ENCODE data around the gene EVI5L.

The EVI5L gene

DNA sequence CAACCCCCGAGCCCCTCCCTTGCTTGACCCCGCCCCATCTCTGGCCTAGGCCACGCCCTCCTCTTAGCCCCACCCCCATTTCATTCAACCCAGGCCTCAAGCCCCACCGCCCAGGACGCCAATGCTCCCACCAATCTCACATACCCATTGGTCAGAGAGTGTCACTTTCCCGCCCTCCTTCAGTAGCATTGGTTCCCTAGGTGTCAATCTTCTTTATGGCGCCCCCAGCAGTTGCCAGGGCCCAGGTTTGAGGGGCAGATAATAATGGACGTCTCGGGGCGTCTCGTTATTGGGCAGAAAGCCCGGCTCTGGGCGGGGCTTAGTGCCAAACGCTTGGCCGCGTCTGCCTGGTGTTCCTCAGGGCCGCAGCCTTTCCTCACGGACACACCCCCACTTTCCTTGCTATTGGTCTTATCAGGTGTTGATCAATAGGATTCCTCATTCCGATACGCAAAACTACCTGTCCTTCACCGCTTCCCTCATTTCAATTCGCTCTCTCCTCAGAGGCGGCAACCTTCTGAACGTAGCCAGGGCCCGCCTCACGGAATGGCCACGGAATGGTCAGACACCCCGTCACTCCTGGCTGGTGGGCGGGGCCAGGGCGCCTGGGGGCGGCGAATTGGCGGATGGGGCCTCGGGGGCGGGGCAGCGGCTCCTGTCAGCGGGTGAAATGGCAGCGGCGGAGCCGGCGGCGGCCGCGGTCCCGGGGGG, at the start of gene EVI5L:
Gene EVI5L, plus strand, starts transcription at position 658 of the 711 bp plus-strand sequence. CDS start 16,325 bp downstream, outside the sequence.
- peak; percentile 99 for DNase-seq
- no peaks in the 10 kb centered on the region for H3K9me3 ChIP-seq (ENCODE audit: severe bottlenecking)

DNA sequence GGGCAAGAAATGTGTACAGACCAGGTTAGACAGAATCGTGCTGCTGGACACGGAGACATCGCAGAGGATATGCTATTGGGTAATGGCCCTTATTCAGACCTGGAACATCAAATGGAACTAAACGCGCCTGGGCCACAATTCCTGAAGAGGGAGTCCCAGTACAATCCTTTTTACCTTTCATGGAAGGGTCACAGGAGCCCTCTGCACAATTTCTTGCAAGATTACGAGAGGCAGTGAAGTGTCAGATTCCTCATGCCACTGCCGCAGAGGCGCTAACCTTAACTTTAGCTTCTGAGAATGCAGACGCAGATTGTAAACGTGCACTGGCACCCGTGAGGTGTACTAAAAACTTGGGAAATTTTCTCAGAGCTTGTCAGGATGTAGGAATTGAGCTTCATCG, 48.9 kb upstream of the EVI5L start:
- H3K27ac ChIP-seq = no peak overlapping the region
- no peaks in the 10 kb centered on the region for H3K27me3 ChIP-seq (ENCODE audit: insufficient read depth, low read depth, severe bottlenecking)
- peaks cover 5% of the 10 kb centered on the region for H3K9me3 ChIP-seq (ENCODE audit: severe bottlenecking)
- no peak for DNase-seq
- no peak overlapping the region for H3K4me3 ChIP-seq (ENCODE audit: low read depth, low read length)
- TF ChIP-seq CTCF (IDR thresholded peaks at IDR 0.05; ENCODE audit: low read depth, low read length) = no peak
- H3K36me3 ChIP-seq = no peaks in the 10 kb centered on the region

More for the DNA sequence above, at the start of gene EVI5L:
- no peak for TF ChIP-seq CTCF (IDR thresholded peaks at IDR 0.05; ENCODE audit: low read depth, low read length)
- Histone ChIP-seq H3K36me3 (no peaks in the 10 kb centered on the region; the same call in 1 of the 2 replicates), H3K4me3 (ENCODE audit: low read depth, low read length) (peak within 1 kb of the TSS; percentile 73), H3K27me3 (ENCODE audit: insufficient read depth, low read depth, severe bottlenecking) (no peaks in the 10 kb centered on the region), H3K27ac (peak within 1 kb of the TSS; percentile 56)

- no peak overlapping the region for H3K4me3 ChIP-seq (ENCODE audit: low read depth, low read length)
- H3K27ac ChIP-seq = no peak overlapping the region
- no peaks in the 10 kb centered on the region for H3K27me3 ChIP-seq (ENCODE audit: insufficient read depth, low read depth, severe bottlenecking)
- H3K36me3 ChIP-seq = no peaks in the 10 kb centered on the region
- peaks cover 5% of the 10 kb centered on the region for H3K9me3 ChIP-seq (ENCODE audit: severe bottlenecking)
- no peak for TF ChIP-seq CTCF (IDR thresholded peaks at IDR 0.05; ENCODE audit: low read depth, low read length)
- no peak for DNase-seq
These were observed 46.0 kb upstream of the EVI5L start for GRCh38 chr19:7783991-7784423.

GRCh38 chr19:7784856-7785255, 45.2 kb upstream of the EVI5L start:
- Histone ChIP-seq H3K27ac (no peak overlapping the region), H3K9me3 (ENCODE audit: severe bottlenecking) (peaks cover 5% of the 10 kb centered on the region), H3K27me3 (ENCODE audit: insufficient read depth, low read depth, severe bottlenecking) (no peaks in the 10 kb centered on the region), H3K36me3 (no peaks in the 10 kb centered on the region), H3K4me3 (ENCODE audit: low read depth, low read length) (no peak overlapping the region)
- no peak for DNase-seq
- TF ChIP-seq CTCF (IDR thresholded peaks at IDR 0.05; ENCODE audit: low read depth, low read length) = no peak

DNA sequence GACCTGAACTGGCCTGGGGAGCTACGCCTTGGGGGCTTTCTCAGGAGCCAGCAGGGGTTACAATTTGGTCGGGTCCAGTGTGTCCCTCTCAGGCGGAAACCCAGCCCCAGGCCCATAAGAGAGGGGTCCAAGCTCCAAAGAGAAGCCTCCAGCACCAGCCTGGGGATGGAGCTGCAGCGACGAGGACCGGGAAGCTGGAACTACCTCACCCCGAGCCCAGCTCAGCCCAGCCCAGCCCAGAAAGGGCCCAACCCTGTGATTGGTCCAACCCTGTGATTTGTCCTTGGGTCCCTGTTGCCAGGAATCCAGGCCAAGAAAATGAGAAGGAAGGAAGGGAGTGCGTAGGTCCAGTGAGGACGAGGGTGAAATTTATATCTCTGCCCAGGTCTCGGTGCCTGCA, 42.9 kb upstream of the EVI5L start:
- no peaks in the 10 kb centered on the region for H3K27me3 ChIP-seq (ENCODE audit: insufficient read depth, low read depth, severe bottlenecking)
- H3K27ac ChIP-seq = no peak overlapping the region
- no peaks in the 10 kb centered on the region for H3K36me3 ChIP-seq
- no peak for DNase-seq
- TF ChIP-seq CTCF (IDR thresholded peaks at IDR 0.05; ENCODE audit: low read depth, low read length) = no peak
- no peak overlapping the region for H3K4me3 ChIP-seq (ENCODE audit: low read depth, low read length)
- H3K9me3 ChIP-seq (ENCODE audit: severe bottlenecking) = peaks cover 5% of the 10 kb centered on the region

All from WERI-Rb-1 (cell line).